ENCODE measurements around the gene FAM83E. TPM values are rescaled to one million over a fixed set of nuclear protein-coding genes. Genes with fewer than 3 reads are reported as not detected.
"Not testable (repeated sequence)": the region's sequence is repeated elsewhere in the genome, so short reads cannot be mapped to it uniquely, and the experiment has no call there.

The FAM83E gene
- total RNA-seq, 1 donor from 2014 or later: 8.1 TPM

DNA sequence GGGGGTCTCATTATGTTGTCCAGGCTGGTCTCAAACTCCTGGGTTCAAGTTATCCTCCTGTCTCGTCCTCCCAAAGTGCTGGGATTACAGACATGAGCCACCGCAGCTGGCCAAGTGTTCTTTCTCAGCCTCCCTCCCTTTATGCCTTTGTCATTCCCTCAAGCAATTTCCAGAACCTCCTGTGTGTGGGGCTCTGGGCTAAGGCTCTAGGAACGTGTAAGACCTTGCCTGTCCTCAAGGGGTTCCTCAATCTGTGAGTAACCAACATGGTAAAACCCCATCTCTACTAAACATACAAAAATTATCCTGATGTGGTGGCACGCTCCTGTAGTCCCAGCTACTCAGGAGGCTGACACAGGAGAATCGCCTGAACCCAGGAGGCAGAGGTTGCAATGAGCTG, 23.9 kb downstream of the FAM83E start:
- H3K27me3 Mint-ChIP-seq: peaks cover 5% of the 10 kb centered on the region
- TF ChIP-seq, protein P1, sequence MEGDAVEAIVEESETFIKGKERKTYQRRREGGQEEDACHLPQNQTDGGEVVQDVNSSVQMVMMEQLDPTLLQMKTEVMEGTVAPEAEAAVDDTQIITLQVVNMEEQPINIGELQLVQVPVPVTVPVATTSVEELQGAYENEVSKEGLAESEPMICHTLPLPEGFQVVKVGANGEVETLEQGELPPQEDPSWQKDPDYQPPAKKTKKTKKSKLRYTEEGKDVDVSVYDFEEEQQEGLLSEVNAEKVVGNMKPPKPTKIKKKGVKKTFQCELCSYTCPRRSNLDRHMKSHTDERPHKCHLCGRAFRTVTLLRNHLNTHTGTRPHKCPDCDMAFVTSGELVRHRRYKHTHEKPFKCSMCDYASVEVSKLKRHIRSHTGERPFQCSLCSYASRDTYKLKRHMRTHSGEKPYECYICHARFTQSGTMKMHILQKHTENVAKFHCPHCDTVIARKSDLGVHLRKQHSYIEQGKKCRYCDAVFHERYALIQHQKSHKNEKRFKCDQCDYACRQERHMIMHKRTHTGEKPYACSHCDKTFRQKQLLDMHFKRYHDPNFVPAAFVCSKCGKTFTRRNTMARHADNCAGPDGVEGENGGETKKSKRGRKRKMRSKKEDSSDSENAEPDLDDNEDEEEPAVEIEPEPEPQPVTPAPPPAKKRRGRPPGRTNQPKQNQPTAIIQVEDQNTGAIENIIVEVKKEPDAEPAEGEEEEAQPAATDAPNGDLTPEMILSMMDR (conservative IDR thresholded peaks at IDR 0.05): no peak
- no peaks in the 10 kb centered on the region for H3K9me3 Mint-ChIP-seq
- H3K27ac Mint-ChIP-seq: no peak overlapping the region
- no peak overlapping the region for H3K4me3 Mint-ChIP-seq
- no peaks in the 10 kb centered on the region for H3K36me3 Mint-ChIP-seq
- DNase-seq (ENCODE audit: extremely low spot score, unreplicated experiment): no peak
- H3K4me1 Mint-ChIP-seq (ENCODE audit: unreplicated experiment): peaks cover 9% of the 10 kb centered on the region

DNA sequence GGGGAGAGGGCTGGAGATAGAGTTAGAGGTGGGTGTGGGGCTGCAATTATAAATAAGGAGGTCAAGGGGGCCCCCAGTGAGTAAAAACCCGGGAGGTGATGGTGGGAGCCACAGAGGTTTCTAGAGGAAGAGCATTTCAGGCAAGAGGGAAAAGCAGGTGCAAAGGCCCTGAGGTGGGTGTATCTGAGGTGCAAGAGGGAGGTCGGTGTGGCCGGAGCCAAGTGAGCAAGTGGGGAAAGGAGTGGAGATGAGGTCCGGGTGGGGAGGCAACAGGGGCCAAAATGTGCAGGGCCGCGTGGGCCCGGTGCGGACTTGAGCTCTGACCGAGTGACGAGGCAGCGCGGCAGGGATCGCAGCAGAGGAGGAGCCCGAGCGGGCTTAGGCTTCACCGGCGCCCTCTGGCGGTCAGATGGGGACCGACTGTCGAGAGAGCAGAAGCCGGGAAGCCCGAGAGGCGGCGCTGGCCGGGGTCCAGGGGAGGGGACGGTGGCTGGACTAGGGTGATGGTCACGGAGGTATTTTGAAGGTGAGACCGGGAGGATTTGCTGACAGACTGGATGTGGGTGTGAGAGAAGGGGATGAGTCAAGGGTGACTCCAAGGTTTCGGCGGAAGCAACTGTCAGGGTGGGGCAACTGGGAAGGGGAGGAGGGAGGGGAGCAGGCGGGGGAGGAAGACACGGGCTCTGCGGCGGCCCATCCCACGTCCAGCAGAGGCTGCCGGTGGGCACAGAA, 26.0 kb downstream of the FAM83E start:
- H3K27ac Mint-ChIP-seq: peak overlapping the region; percentile 79
- TF ChIP-seq, protein P1 (conservative IDR thresholded peaks at IDR 0.05): peak; percentile 98
- peak overlapping the region; percentile 87 for H3K4me3 Mint-ChIP-seq

DNA sequence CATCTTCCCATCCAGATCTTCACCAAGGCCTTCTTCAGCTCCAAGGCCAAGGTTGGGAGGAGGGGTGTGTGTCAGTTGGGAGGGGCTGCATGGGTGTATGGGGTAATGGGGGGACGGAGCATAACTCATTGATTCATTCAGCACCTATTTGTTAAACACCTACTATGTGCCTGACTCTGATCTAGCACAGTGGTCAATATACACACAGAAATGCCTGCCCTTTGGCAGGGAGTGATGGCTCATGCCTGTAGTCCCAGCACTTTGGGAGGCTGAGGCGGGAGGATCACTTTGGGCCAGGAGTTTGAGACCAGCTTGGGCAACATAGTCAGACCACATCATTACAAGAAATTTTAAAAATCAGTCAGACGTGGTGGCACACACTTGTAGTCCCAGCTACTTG, 27.5 kb downstream of the FAM83E start:
- H3K36me3 Mint-ChIP-seq: no peaks in the 10 kb centered on the region
- no peak for DNase-seq (ENCODE audit: extremely low spot score, unreplicated experiment)
- H3K27ac Mint-ChIP-seq: no peak overlapping the region
- peaks cover 5% of the 10 kb centered on the region for H3K9me3 Mint-ChIP-seq
- peaks cover 9% of the 10 kb centered on the region for H3K27me3 Mint-ChIP-seq
- no peak overlapping the region for H3K4me3 Mint-ChIP-seq
- H3K4me1 Mint-ChIP-seq (ENCODE audit: unreplicated experiment): peaks cover 17% of the 10 kb centered on the region
- TF ChIP-seq, protein P1 (conservative IDR thresholded peaks at IDR 0.05): no peak

More for the DNA sequence above, 26.0 kb downstream of the FAM83E start:
- Mint-ChIP-seq H3K36me3 (no peaks in the 10 kb centered on the region), H3K4me1 (ENCODE audit: unreplicated experiment) (peaks cover 16% of the 10 kb centered on the region), H3K27me3 (peaks cover 9% of the 10 kb centered on the region), H3K9me3 (peaks cover 5% of the 10 kb centered on the region)
- DNase-seq (ENCODE audit: extremely low spot score, unreplicated experiment): peak; percentile 95

DNA sequence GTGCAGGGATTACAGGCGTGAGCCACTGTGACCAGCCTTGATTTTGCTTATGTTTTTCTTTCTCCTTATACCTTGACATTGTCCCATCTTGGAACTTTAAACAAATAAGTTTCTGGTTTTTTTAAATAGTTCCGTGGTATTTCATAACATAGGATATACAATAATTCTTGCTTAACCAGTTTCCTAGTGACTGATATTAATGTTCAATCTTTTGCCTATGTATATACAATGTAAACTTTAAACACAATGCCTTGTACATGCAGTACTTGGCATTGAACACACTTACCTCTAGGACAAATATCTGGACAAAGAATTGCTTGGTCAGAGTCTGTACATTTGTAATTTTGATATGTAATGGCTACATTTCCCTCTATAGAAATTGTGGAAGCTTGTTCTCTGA, 32.7 kb downstream of the FAM83E start:
- Mint-ChIP-seq H3K4me1 (ENCODE audit: unreplicated experiment) (peaks cover 10% of the 10 kb centered on the region), H3K9me3 (peaks cover 5% of the 10 kb centered on the region), H3K36me3 (no peaks in the 10 kb centered on the region), H3K27ac (peak overlapping the region; percentile 92), H3K27me3 (peaks cover 4% of the 10 kb centered on the region), H3K4me3 (no peak overlapping the region)
- TF ChIP-seq, protein P1 (conservative IDR thresholded peaks at IDR 0.05): no peak
- no peak for DNase-seq (ENCODE audit: extremely low spot score, unreplicated experiment)

DNA sequence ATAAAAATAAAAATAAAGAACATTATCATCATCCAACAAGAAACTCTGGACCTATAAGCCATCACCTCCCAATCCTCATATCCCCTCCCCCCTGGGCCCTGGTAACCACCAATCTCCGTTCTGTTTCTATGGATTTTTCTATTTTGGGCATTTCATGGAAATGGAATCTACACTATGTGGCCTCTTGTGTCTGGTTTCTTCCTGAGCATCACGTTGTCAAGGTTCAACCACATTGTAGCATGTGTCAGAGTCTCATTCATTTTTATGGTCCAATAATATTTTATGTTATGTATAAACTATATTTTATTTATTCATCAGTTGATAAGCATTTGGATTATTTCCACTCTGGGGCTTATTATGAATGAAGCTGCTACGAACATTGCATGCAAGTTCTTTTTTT, 36.0 kb downstream of the FAM83E start:
- TF ChIP-seq, protein P1 (conservative IDR thresholded peaks at IDR 0.05): no peak
- DNase-seq (ENCODE audit: extremely low spot score, unreplicated experiment): no peak
- no peaks in the 10 kb centered on the region for H3K36me3 Mint-ChIP-seq
- H3K9me3 Mint-ChIP-seq: no peaks in the 10 kb centered on the region
- no peak overlapping the region for H3K27ac Mint-ChIP-seq
- no peak overlapping the region for H3K4me3 Mint-ChIP-seq
- H3K27me3 Mint-ChIP-seq: no peaks in the 10 kb centered on the region
- H3K4me1 Mint-ChIP-seq (ENCODE audit: unreplicated experiment): peaks cover 4% of the 10 kb centered on the region

DNA sequence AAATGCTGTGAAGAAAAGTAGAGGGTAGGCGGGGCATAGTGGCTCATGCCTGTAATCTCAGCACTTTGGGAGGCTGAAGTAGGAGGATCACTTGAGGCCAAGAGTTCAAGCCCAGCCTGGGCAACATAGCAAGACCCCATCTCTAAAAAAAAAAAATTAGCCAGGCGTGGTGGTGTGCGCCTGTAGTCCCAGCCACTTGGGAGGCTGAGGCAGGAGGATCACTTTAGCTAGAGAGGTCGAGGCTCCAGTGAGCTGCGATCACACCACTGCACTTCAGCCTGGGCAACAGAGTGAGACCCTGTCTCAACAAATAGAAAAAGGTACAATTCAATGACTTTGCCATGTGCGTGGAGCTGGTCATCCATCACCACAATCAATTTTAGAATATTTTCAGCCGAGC, 37.0 kb downstream of the FAM83E start:
- H3K4me1 Mint-ChIP-seq (ENCODE audit: unreplicated experiment); H3K36me3 Mint-ChIP-seq; H3K27me3 Mint-ChIP-seq; DNase-seq (ENCODE audit: extremely low spot score, unreplicated experiment); H3K9me3 Mint-ChIP-seq; H3K4me3 Mint-ChIP-seq; H3K27ac Mint-ChIP-seq: not testable (repeated sequence)

Data from type B pancreatic cell (in vitro differentiated cells).